ENCODE data around the gene MCF2L.

Gene MCF2L

DNA sequence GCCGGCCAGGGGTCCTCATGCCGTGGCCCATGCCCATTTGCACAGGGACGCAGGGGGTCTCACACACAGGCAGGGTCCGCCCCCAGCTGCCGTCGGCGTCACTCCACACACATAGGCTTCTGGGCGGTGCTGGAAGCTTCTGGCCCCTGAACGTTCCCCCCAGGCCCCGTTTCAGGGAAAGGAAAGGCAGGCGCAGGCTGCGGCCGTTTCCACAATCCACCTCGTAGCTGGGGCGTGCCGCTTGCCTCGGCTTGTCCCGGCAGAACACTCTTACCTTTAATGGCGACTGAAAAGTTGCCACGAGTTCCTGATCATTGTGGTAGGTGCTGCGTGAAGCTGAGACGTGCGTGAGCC is 53.4 kb downstream of the MCF2L start:
- no peak overlapping the region for H3K27ac ChIP-seq (ENCODE audit: low read depth in 2 of 2, low read length in 2 of 2)
- H3K36me3 ChIP-seq (ENCODE audit: control insufficient read depth in 2 of 2, insufficient read depth in 2 of 2, low read length in 2 of 2), result peaks cover 4 to 9% of the 10 kb centered on the region in 2 donors
- H3K9ac ChIP-seq (ENCODE audit: low read depth in 1 of 2, low read length in 2 of 2), result no peak overlapping the region
- no peaks in the 10 kb centered on the region for H3K27me3 ChIP-seq (ENCODE audit: control insufficient read depth in 2 of 2, insufficient read depth in 2 of 2, low read length in 2 of 2)
- no peaks in the 10 kb centered on the region for H3K4me1 ChIP-seq (ENCODE audit: control insufficient read depth in 2 of 2, insufficient read depth in 2 of 2, low read length in 2 of 2)
- H3K9me3 ChIP-seq (ENCODE audit: control insufficient read depth in 2 of 2, low read length in 2 of 2), result no peaks in the 10 kb centered on the region
- H3K4me3 ChIP-seq (ENCODE audit: low read length in 2 of 2), result no peak overlapping the region

DNA sequence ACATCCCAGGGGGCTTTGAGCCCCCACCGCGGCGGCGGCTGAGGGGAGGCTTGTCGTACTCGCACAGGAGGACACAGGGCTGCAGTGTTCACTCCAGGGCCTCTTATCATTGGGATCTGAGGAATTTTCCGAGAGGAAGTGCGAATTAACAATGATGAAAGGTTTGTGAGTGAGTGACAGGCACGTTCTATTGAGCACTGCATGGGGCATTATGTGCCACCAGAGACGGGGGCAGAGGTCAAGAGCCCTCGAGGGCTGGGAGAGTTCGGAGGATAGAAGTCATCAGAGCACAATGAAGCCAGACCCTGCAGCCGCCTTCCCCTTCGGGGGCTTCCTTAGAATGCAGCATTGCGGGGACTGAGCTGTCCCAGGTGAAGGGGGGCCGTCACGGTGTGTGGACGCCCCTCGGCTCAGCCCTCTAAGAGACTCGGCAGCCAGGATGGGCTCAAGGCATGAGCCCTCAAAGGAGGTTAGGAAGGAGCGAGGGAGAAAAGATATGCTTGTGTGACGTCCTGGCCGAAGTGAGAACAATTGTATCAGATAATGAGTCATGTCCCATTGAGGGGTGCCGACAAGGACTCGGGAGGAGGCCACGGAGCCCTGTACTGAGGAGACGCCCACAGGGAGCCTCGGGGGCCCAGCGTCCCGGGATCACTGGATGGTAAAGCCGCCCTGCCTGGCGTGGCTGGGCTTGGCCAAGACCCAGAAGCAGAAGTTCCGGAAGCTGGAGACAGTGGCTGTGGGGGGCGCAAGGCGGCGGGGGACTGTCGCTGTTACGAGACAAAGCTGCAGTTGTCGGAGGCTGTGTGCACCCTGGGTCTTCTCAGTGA is 53.9 kb downstream of the MCF2L start:
- Histone ChIP-seq H3K27me3 (ENCODE audit: control insufficient read depth in 2 of 2, insufficient read depth in 2 of 2, low read length in 2 of 2) (no peaks in the 10 kb centered on the region), H3K9ac (ENCODE audit: low read depth in 1 of 2, low read length in 2 of 2) (no peak overlapping the region), H3K9me3 (ENCODE audit: control insufficient read depth in 2 of 2, low read length in 2 of 2) (no peaks in the 10 kb centered on the region), H3K27ac (ENCODE audit: low read depth in 2 of 2, low read length in 2 of 2) (no peak overlapping the region), H3K4me3 (ENCODE audit: low read length in 2 of 2) (no peak overlapping the region), H3K36me3 (ENCODE audit: control insufficient read depth in 2 of 2, insufficient read depth in 2 of 2, low read length in 2 of 2) (peaks cover 2 to 7% of the 10 kb centered on the region in 2 donors), H3K4me1 (ENCODE audit: control insufficient read depth in 2 of 2, insufficient read depth in 2 of 2, low read length in 2 of 2) (no peaks in the 10 kb centered on the region)

- no peaks in the 10 kb centered on the region for H3K9me3 ChIP-seq (ENCODE audit: control insufficient read depth in 2 of 2, low read length in 2 of 2)
- H3K27me3 ChIP-seq (ENCODE audit: control insufficient read depth in 2 of 2, insufficient read depth in 2 of 2, low read length in 2 of 2), result no peaks in the 10 kb centered on the region
- no peak overlapping the region for H3K9ac ChIP-seq (ENCODE audit: low read depth in 1 of 2, low read length in 2 of 2)
- no peak overlapping the region for H3K27ac ChIP-seq (ENCODE audit: low read depth in 2 of 2, low read length in 2 of 2)
- no peaks in the 10 kb centered on the region for H3K4me1 ChIP-seq (ENCODE audit: control insufficient read depth in 2 of 2, insufficient read depth in 2 of 2, low read length in 2 of 2)
- H3K4me3 ChIP-seq (ENCODE audit: low read length in 2 of 2), result no peak overlapping the region
- H3K36me3 ChIP-seq (ENCODE audit: control insufficient read depth in 2 of 2, insufficient read depth in 2 of 2, low read length in 2 of 2), result peaks cover 0 to 4% of the 10 kb centered on the region in 2 donors
Observed at GRCh38 chr13:113023694-113024430, 54.8 kb downstream of the MCF2L start.

- Histone ChIP-seq H3K27me3 (ENCODE audit: control insufficient read depth in 2 of 2, insufficient read depth in 2 of 2, low read length in 2 of 2) (no peaks in the 10 kb centered on the region), H3K36me3 (ENCODE audit: control insufficient read depth in 2 of 2, insufficient read depth in 2 of 2, low read length in 2 of 2) (peaks cover 0 to 4% of the 10 kb centered on the region in 2 donors), H3K4me1 (ENCODE audit: control insufficient read depth in 2 of 2, insufficient read depth in 2 of 2, low read length in 2 of 2) (no peaks in the 10 kb centered on the region), H3K9ac (ENCODE audit: low read depth in 1 of 2, low read length in 2 of 2) (no peak overlapping the region), H3K4me3 (ENCODE audit: low read length in 2 of 2) (no peak overlapping the region), H3K27ac (ENCODE audit: low read depth in 2 of 2, low read length in 2 of 2) (no peak overlapping the region), H3K9me3 (ENCODE audit: control insufficient read depth in 2 of 2, low read length in 2 of 2) (no peaks in the 10 kb centered on the region)
Observed at GRCh38 chr13:113024466-113024865, 55.5 kb downstream of the MCF2L start.

DNA sequence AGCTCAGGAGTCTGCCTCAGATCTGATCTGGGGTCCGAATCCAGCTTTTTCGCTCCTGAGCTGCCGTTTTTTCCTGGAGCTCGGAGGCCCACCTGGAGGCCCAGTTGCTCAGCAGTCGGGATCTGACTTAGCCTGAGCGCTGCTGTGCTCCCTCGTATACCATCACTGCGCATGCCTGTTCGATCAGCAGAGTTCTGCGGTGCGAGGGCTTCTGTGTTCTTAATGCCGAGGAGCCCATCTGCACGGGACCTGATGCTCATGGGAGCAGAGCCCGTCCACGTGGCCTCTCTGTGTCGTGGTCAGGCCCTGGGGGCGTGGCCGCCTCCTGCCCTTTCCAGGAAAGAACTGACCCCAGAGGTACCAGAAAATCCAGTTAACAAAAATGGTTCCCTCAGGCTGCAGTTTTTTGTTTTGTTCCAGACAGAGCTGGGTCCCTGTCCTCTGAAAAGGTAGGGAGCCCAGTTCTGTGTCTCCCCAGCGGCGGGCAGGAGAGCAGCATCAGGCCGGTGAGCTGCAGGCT is 57.4 kb downstream of the MCF2L start:
- Histone ChIP-seq H3K27me3 (ENCODE audit: control insufficient read depth in 2 of 2, insufficient read depth in 2 of 2, low read length in 2 of 2) (no peaks in the 10 kb centered on the region), H3K36me3 (ENCODE audit: control insufficient read depth in 2 of 2, insufficient read depth in 2 of 2, low read length in 2 of 2) (peaks cover 0 to 4% of the 10 kb centered on the region in 2 donors), H3K9ac (ENCODE audit: low read depth in 1 of 2, low read length in 2 of 2) (no peak overlapping the region), H3K27ac (ENCODE audit: low read depth in 2 of 2, low read length in 2 of 2) (no peak overlapping the region), H3K9me3 (ENCODE audit: control insufficient read depth in 2 of 2, low read length in 2 of 2) (no peaks in the 10 kb centered on the region), H3K4me1 (ENCODE audit: control insufficient read depth in 2 of 2, insufficient read depth in 2 of 2, low read length in 2 of 2) (no peaks in the 10 kb centered on the region), H3K4me3 (ENCODE audit: low read length in 2 of 2) (no peak overlapping the region)

- H3K36me3 ChIP-seq (ENCODE audit: control insufficient read depth in 2 of 2, insufficient read depth in 2 of 2, low read length in 2 of 2), result peaks cover 0 to 4% of the 10 kb centered on the region in 2 donors
- H3K27me3 ChIP-seq (ENCODE audit: control insufficient read depth in 2 of 2, insufficient read depth in 2 of 2, low read length in 2 of 2), result no peaks in the 10 kb centered on the region
- no peak overlapping the region for H3K9ac ChIP-seq (ENCODE audit: low read depth in 1 of 2, low read length in 2 of 2)
- no peaks in the 10 kb centered on the region for H3K9me3 ChIP-seq (ENCODE audit: control insufficient read depth in 2 of 2, low read length in 2 of 2)
- H3K4me3 ChIP-seq (ENCODE audit: low read length in 2 of 2), result no peak overlapping the region
- no peaks in the 10 kb centered on the region for H3K4me1 ChIP-seq (ENCODE audit: control insufficient read depth in 2 of 2, insufficient read depth in 2 of 2, low read length in 2 of 2)
- H3K27ac ChIP-seq (ENCODE audit: low read depth in 2 of 2, low read length in 2 of 2), result no peak overlapping the region
Observed at GRCh38 chr13:113027095-113027494, 58.1 kb downstream of the MCF2L start.

DNA sequence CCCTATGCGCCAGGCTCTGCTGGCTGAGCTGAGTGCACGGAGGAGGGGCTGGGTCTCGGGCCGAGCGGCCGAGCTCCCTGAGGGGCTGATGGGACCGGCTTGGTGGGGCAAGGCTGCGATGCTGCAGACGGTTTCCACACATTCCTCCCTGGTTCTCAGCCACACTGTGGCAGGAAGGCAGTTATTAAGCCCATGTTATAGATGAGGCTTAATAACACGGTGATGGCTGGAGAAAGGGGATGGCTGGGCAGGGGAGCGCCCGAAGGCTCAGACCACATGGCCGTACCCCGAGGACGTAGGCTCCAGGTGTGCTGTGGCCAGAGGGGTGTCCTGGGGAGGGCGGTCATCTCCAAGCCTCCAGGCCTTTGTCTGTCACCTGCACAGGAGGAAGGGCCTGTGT is 58.6 kb downstream of the MCF2L start:
- Histone ChIP-seq H3K9me3 (ENCODE audit: control insufficient read depth in 2 of 2, low read length in 2 of 2) (no peaks in the 10 kb centered on the region), H3K27me3 (ENCODE audit: control insufficient read depth in 2 of 2, insufficient read depth in 2 of 2, low read length in 2 of 2) (no peaks in the 10 kb centered on the region), H3K36me3 (ENCODE audit: control insufficient read depth in 2 of 2, insufficient read depth in 2 of 2, low read length in 2 of 2) (peaks cover 0 to 4% of the 10 kb centered on the region in 2 donors), H3K4me3 (ENCODE audit: low read length in 2 of 2) (no peak overlapping the region), H3K9ac (ENCODE audit: low read depth in 1 of 2, low read length in 2 of 2) (no peak overlapping the region), H3K27ac (ENCODE audit: low read depth in 2 of 2, low read length in 2 of 2) (no peak overlapping the region), H3K4me1 (ENCODE audit: control insufficient read depth in 2 of 2, insufficient read depth in 2 of 2, low read length in 2 of 2) (no peaks in the 10 kb centered on the region)

GRCh38 chr13:113028336-113029060 is 59.5 kb downstream of the MCF2L start:
- H3K4me1 ChIP-seq (ENCODE audit: control insufficient read depth in 2 of 2, insufficient read depth in 2 of 2, low read length in 2 of 2), result no peaks in the 10 kb centered on the region
- H3K27me3 ChIP-seq (ENCODE audit: control insufficient read depth in 2 of 2, insufficient read depth in 2 of 2, low read length in 2 of 2), result no peaks in the 10 kb centered on the region
- H3K27ac ChIP-seq (ENCODE audit: low read depth in 2 of 2, low read length in 2 of 2), result no peak overlapping the region
- no peak overlapping the region for H3K9ac ChIP-seq (ENCODE audit: low read depth in 1 of 2, low read length in 2 of 2)
- no peaks in the 10 kb centered on the region for H3K9me3 ChIP-seq (ENCODE audit: control insufficient read depth in 2 of 2, low read length in 2 of 2)
- no peak overlapping the region for H3K4me3 ChIP-seq (ENCODE audit: low read length in 2 of 2)
- peaks cover 0 to 4% of the 10 kb centered on the region in 2 donors for H3K36me3 ChIP-seq (ENCODE audit: control insufficient read depth in 2 of 2, insufficient read depth in 2 of 2, low read length in 2 of 2)

GRCh38 chr13:113029061-113029445 is 60.0 kb downstream of the MCF2L start:
- no peak overlapping the region for H3K27ac ChIP-seq (ENCODE audit: low read depth in 2 of 2, low read length in 2 of 2)
- H3K27me3 ChIP-seq (ENCODE audit: control insufficient read depth in 2 of 2, insufficient read depth in 2 of 2, low read length in 2 of 2), result no peaks in the 10 kb centered on the region
- H3K4me1 ChIP-seq (ENCODE audit: control insufficient read depth in 2 of 2, insufficient read depth in 2 of 2, low read length in 2 of 2), result no peaks in the 10 kb centered on the region
- no peak overlapping the region for H3K4me3 ChIP-seq (ENCODE audit: low read length in 2 of 2)
- no peak overlapping the region for H3K9ac ChIP-seq (ENCODE audit: low read depth in 1 of 2, low read length in 2 of 2)
- H3K36me3 ChIP-seq (ENCODE audit: control insufficient read depth in 2 of 2, insufficient read depth in 2 of 2, low read length in 2 of 2), result peaks cover 0 to 4% of the 10 kb centered on the region in 2 donors
- H3K9me3 ChIP-seq (ENCODE audit: control insufficient read depth in 2 of 2, low read length in 2 of 2), result no peaks in the 10 kb centered on the region

Data from mucosa of rectum (tissue), 2 donors.